OCI-LY1 (cell line): ENCODE data around the gene ST8SIA1.

Experiments used
- EZH2 ChIP-seq: fragments of 200-600 bp; sonication (generic), shearing (Covaris generic); IDR thresholded peaks from 2 replicates; pipeline ENCODE4 v1.8.0; 2017; ENCODE audit warnings: borderline replicate concordance, mixed run types, mild to moderate bottlenecking, antibody characterized with exemption, low read length, moderate library complexity, mixed read lengths
- TF ChIP-seq, protein P1 (sequence below): fragments of 200-600 bp; sonication (generic), shearing (Covaris generic); IDR thresholded peaks from 2 replicates; pipeline ENCODE4 v1.5.1; 2017; ENCODE audit warnings: mild to moderate bottlenecking, antibody characterized with exemption, low read length, moderate library complexity, mixed read lengths

DNA sequence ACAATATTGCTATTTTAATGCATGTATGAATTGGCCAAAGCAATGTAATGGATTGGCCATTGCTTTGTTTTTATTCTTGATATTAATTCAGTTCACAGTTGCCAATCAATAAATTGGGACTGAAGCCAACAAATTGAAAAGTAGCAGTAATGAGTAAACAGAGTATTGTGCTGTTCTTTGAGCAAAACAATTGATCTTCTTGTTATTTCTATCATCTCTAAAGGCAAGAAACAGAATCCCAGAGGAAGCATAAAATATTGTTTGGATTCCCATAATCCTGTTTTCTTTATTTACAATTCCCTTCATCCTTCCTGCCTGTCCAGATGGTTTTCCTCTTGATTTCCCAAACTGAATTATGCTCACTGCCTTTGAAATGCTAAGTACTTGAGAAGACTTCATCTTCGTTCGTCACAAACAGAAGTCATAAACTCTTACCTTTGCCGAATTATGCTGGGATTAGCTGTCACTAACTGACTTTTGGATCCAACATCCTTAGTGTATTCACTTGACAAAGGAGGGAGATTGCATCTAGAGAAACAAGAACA is 85.9 kb downstream of the ST8SIA1 start:
- TF ChIP-seq, protein P1, sequence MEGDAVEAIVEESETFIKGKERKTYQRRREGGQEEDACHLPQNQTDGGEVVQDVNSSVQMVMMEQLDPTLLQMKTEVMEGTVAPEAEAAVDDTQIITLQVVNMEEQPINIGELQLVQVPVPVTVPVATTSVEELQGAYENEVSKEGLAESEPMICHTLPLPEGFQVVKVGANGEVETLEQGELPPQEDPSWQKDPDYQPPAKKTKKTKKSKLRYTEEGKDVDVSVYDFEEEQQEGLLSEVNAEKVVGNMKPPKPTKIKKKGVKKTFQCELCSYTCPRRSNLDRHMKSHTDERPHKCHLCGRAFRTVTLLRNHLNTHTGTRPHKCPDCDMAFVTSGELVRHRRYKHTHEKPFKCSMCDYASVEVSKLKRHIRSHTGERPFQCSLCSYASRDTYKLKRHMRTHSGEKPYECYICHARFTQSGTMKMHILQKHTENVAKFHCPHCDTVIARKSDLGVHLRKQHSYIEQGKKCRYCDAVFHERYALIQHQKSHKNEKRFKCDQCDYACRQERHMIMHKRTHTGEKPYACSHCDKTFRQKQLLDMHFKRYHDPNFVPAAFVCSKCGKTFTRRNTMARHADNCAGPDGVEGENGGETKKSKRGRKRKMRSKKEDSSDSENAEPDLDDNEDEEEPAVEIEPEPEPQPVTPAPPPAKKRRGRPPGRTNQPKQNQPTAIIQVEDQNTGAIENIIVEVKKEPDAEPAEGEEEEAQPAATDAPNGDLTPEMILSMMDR = no peak
- TF ChIP-seq EZH2 = no peak
